Loucy (cell line): ENCODE results near the gene CACNA1B.

Experiments
- CTCF ChIP-seq: fragments of 200-600 bp; sonication (generic); conservative IDR thresholded peaks from 2 replicates; pipeline ENCODE4 v1.5.1; 2014; ENCODE audit warnings: mild to moderate bottlenecking, antibody characterized with exemption, low read length
- EZH2phosphoT487 ChIP-seq: fragments of 200-600 bp; IDR thresholded peaks from 2 replicates; pipeline ENCODE4 v1.6.1; 2018; ENCODE audit warnings: antibody characterized with exemption, mild to moderate bottlenecking, moderate library complexity, borderline replicate concordance

GRCh38 chr9:138071731-138072130, 194.1 kb downstream of the CACNA1B start:
- no peak for TF ChIP-seq CTCF
- no peak for TF ChIP-seq EZH2phosphoT487
